DOHH2 (cell line): Measurements from ENCODE around the gene DGCR2.

Experiments
- H3F3A ChIP-seq: fragments of 200-600 bp; sonication (generic), shearing (Covaris generic); 2 replicates; pipeline ENCODE4 v1.6.0; 2016; ENCODE audit warnings: antibody characterized with exemption, mild to moderate bottlenecking; ENCODE audit not compliant: control insufficient read depth, insufficient read depth
- H3K27ac ChIP-seq: fragments of 200-600 bp; sonication (generic); 2 replicates; pipeline ENCODE4 v1.5.1; 2014; ENCODE audit warnings: low read depth, mild to moderate bottlenecking, low read length, moderate library complexity
- H3K27me3 ChIP-seq: fragments of 200-600 bp; sonication (generic); 2 replicates; pipeline ENCODE4 v1.6.1; 2014; ENCODE audit warnings: mild to moderate bottlenecking, low read length, mixed read lengths; ENCODE audit not compliant: control insufficient read depth
- H3K36me3 ChIP-seq: fragments of 200-600 bp; sonication (generic); 2 replicates; pipeline ENCODE4 v1.6.1; 2014; ENCODE audit warnings: mild to moderate bottlenecking, low read length, moderate library complexity, mixed read lengths; ENCODE audit not compliant: control insufficient read depth
- H3K4me1 ChIP-seq: fragments of 200-600 bp; sonication (generic); 2 replicates; pipeline ENCODE4 v1.6.1; 2014; ENCODE audit warnings: mild to moderate bottlenecking, low read length, mixed read lengths; ENCODE audit not compliant: control insufficient read depth
- H3K4me2 ChIP-seq: fragments of 200-600 bp; sonication (generic); 2 replicates; pipeline ENCODE4 v1.6.0; 2014; ENCODE audit warnings: mild to moderate bottlenecking, low read length, moderate library complexity
- H3K4me3 ChIP-seq: fragments of 200-600 bp; sonication (generic); 2 replicates; pipeline ENCODE4 v1.5.1; 2014; ENCODE audit warnings: mild to moderate bottlenecking, low read length, mixed read lengths
- H3K79me2 ChIP-seq: fragments of 200-600 bp; sonication (generic); 2 replicates; pipeline ENCODE4 v1.6.1; 2014; ENCODE audit warnings: mild to moderate bottlenecking, low read length, mixed read lengths; ENCODE audit not compliant: control insufficient read depth
- H3K9me2 ChIP-seq: fragments of 200-600 bp; sonication (generic); replicated peaks from 2 replicates; pipeline ENCODE4 v1.6.1; 2014; ENCODE audit warnings: mild to moderate bottlenecking, low read length, mixed read lengths; ENCODE audit not compliant: control insufficient read depth
- H3K9me3 ChIP-seq: fragments of 200-600 bp; sonication (generic); 2 replicates; pipeline ENCODE4 v1.6.1; 2014; ENCODE audit warnings: antibody characterized with exemption, low read length, mixed read lengths; ENCODE audit not compliant: control insufficient read depth, insufficient read depth
- H4K20me1 ChIP-seq: fragments of 200-600 bp; sonication (generic); 2 replicates; pipeline ENCODE4 v1.6.0; 2014; ENCODE audit warnings: low read depth, mild to moderate bottlenecking, antibody characterized with exemption, low read length, moderate library complexity; ENCODE audit not compliant: control insufficient read depth, insufficient read depth
- EZH2phosphoT487 ChIP-seq: fragments of 200-600 bp; sonication (generic); IDR thresholded peaks from 2 replicates; pipeline ENCODE4 v1.6.1; 2017; ENCODE audit warnings: borderline replicate concordance, mild to moderate bottlenecking, antibody characterized with exemption, low read length, moderate library complexity, mixed read lengths
- TF ChIP-seq, protein P1 (sequence below): fragments of 200-600 bp; sonication (generic); IDR thresholded peaks from one replicate; pipeline ENCODE4 v1.5.1; 2014; ENCODE audit warnings: antibody characterized with exemption, mild to moderate bottlenecking, low read depth, low read length; ENCODE audit not compliant: poor library complexity, severe bottlenecking

DGCR2 gene

DNA sequence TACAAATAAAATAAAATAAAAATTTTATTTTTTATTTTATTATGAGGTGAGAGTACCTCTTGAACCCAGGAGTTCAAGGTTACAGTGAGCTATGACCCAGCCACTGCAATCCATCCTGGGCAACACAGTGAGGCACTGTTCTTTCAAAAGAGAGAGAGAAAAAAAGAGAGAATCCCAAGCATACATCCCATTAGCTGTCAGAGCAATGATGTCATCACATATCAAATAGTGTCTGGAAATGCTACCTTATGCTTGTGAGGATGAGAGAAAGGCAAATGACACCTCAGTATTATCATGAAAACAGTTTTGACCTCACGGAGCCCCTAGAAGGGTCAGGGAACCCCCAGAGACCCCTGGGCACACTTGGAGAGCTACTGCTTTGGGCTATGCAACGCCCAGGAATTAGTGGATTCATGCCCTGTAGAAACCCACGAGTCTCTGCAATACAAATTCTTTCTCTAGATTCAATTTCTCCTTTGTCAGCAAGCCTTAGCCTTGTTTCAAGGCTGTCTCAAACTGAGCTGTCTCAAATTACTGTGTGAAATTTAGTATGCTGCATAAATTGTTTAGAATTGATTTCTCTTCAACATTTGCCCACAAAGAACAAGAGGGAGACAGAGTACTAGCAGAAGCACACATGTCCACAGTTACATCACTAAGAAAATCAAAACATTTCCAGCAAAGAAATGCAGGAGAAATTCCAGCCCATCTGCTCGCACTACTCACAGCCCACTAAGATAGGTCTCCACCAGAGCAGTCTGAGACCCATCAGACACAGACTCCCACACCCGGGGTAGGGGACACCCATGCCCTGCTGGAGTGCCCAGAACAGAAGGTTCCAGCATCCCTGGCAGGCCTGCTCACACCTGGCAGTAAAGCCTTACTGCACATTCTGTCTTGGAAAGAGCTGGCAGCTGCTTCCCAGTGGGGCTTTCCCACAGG lies 18.1 kb downstream of the DGCR2 start:
- TF ChIP-seq EZH2phosphoT487: no peak
- TF ChIP-seq, protein P1, sequence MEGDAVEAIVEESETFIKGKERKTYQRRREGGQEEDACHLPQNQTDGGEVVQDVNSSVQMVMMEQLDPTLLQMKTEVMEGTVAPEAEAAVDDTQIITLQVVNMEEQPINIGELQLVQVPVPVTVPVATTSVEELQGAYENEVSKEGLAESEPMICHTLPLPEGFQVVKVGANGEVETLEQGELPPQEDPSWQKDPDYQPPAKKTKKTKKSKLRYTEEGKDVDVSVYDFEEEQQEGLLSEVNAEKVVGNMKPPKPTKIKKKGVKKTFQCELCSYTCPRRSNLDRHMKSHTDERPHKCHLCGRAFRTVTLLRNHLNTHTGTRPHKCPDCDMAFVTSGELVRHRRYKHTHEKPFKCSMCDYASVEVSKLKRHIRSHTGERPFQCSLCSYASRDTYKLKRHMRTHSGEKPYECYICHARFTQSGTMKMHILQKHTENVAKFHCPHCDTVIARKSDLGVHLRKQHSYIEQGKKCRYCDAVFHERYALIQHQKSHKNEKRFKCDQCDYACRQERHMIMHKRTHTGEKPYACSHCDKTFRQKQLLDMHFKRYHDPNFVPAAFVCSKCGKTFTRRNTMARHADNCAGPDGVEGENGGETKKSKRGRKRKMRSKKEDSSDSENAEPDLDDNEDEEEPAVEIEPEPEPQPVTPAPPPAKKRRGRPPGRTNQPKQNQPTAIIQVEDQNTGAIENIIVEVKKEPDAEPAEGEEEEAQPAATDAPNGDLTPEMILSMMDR: no peak
- Histone ChIP-seq H3K4me3 (no peak overlapping the region), H3K4me2 (no peak overlapping the region), H3K27ac (no peak overlapping the region), H3K9me2 (no peaks in the 10 kb centered on the region), H3K79me2 (peaks cover 89% of the 10 kb centered on the region), H3K36me3 (no peaks in the 10 kb centered on the region; the same call in 1 of the 2 replicates), H3K9me3 (no peaks in the 10 kb centered on the region), H4K20me1 (peaks cover 17% of the 10 kb centered on the region), H3F3A (no peaks in the 10 kb centered on the region), H3K27me3 (no peaks in the 10 kb centered on the region), H3K4me1 (peaks cover 4% of the 10 kb centered on the region)

DNA sequence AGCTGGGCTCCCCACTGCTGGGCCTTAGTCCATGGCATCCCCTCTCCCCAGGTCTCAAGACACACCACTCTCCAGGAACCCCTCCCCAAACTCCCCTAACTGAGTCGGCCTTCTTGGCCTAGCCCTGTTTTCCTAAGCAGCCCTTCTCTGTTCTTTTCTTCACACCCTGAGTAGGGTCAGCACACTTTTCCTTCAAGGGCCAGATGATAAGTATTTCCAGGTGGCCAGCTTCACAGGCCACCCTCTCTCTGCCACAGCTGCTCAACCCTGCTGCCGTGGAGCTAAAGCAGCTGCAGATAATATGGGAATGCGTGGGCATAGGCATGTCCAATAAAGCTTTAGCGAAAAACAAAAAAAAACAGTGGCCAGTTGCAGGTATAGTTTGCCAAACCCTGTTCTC lies 24.1 kb downstream of the DGCR2 start:
- H3F3A ChIP-seq: no peaks in the 10 kb centered on the region
- H3K79me2 ChIP-seq: peaks cover 73% of the 10 kb centered on the region
- no peak overlapping the region for H3K27ac ChIP-seq
- no peaks in the 10 kb centered on the region for H3K9me3 ChIP-seq
- H3K4me1 ChIP-seq: no peaks in the 10 kb centered on the region
- H3K36me3 ChIP-seq: peaks cover 5% of the 10 kb centered on the region; the same call in 1 of the 2 replicates
- H4K20me1 ChIP-seq: peaks cover 7% of the 10 kb centered on the region; the same call in 1 of the 2 replicates
- no peak for TF ChIP-seq EZH2phosphoT487
- TF ChIP-seq, protein P1: no peak
- no peaks in the 10 kb centered on the region for H3K9me2 ChIP-seq
- H3K27me3 ChIP-seq: no peaks in the 10 kb centered on the region
- H3K4me2 ChIP-seq: no peak overlapping the region
- no peak overlapping the region for H3K4me3 ChIP-seq

DNA sequence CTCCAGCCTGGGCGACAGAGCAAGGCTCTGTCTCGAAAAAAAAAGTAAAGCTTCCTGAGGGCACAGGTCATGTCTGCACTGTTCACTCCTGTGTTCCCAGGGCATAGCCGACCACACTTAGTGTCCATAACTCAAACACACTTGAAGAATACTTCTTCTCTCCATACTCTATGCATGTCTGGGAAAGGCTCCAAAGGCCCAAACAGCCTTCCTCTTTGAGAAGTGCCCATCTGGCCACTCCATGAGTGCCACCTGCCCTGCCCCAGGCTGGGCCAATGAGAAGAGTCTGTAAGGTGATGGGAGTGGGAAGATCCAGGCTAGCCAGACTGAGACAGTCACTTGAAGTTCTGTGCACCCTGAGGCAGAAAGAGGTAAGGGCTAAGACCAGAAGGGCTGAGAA lies 24.7 kb downstream of the DGCR2 start:
- H3K27me3 ChIP-seq: no peaks in the 10 kb centered on the region
- H3K4me2 ChIP-seq: no peak overlapping the region
- no peaks in the 10 kb centered on the region for H3K4me1 ChIP-seq
- no peak overlapping the region for H3K27ac ChIP-seq
- H3K4me3 ChIP-seq: no peak overlapping the region
- TF ChIP-seq, protein P1: no peak
- no peak for TF ChIP-seq EZH2phosphoT487
- no peaks in the 10 kb centered on the region for H3K9me2 ChIP-seq
- peaks cover 5% of the 10 kb centered on the region; the same call in 1 of the 2 replicates for H3K36me3 ChIP-seq
- H4K20me1 ChIP-seq: peaks cover 7% of the 10 kb centered on the region; the same call in 1 of the 2 replicates
- H3K79me2 ChIP-seq: peaks cover 67% of the 10 kb centered on the region
- no peaks in the 10 kb centered on the region for H3F3A ChIP-seq
- H3K9me3 ChIP-seq: no peaks in the 10 kb centered on the region
